Measurements from ENCODE around the gene CUL3.

The CUL3 gene

DNA sequence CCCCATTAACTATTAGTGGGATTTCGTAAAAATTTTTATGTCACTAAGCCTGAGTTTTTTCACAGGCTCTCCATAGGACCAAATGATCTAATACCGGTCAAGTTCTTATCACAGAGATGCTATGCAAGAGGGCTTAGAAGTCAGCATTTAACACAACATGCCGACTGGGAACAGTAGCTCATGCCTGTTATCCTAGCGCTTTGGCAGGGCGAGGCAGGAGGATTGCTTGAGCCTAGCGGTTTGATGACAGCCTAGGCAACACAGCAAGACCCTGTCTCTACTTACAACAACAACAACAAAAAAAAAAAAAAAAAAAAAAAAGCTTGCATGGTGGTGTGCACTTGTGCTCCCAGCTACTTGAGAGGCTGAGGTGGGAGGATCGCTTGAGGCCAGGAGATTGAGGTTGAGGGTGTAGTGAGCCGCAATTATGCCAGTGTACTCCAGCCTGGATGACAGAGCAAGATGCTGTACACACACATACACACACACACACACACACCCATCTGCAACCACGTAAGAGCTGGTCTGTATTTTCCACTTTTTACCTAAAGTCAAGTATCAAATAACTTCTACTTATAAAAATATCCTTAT, 115.7 kb downstream of the CUL3 start:
- Histone ChIP-seq H3K27me3 (ENCODE audit: insufficient read depth, low read length) (no peaks in the 10 kb centered on the region), H4K20me1 (ENCODE audit: insufficient read depth, low read length) (no peaks in the 10 kb centered on the region), H3K27ac (ENCODE audit: low read depth, low read length, poor library complexity, severe bottlenecking) (no peak overlapping the region), H3K9me2 (ENCODE audit: low read depth, low read length) (no peaks in the 10 kb centered on the region), H3F3A (ENCODE audit: insufficient read depth, low read length) (no peaks in the 10 kb centered on the region; the same call in 1 of the 2 replicates), H3K9me3 (ENCODE audit: low read length) (no peaks in the 10 kb centered on the region), H3K79me2 (ENCODE audit: insufficient read depth, low read length) (no peaks in the 10 kb centered on the region), H3K4me3 (ENCODE audit: low read depth, low read length, poor library complexity, severe bottlenecking) (no peak overlapping the region), H3K9ac (ENCODE audit: low read length) (no peak overlapping the region), H3K4me1 (ENCODE audit: insufficient read depth, low read length, severe bottlenecking) (peaks cover 9% of the 10 kb centered on the region), H3K4me2 (ENCODE audit: low read length) (no peak overlapping the region), H3K36me3 (ENCODE audit: insufficient read depth, low read length) (peaks cover 30% of the 10 kb centered on the region), H2AFZ (ENCODE audit: low read length) (no peak overlapping the region)
- TF ChIP-seq EZH2 (IDR thresholded peaks at IDR 0.05; ENCODE audit: borderline replicate concordance, low read length) (no peak), CTCF (IDR thresholded peaks at IDR 0.05; ENCODE audit: low read length) (no peak)

DNA sequence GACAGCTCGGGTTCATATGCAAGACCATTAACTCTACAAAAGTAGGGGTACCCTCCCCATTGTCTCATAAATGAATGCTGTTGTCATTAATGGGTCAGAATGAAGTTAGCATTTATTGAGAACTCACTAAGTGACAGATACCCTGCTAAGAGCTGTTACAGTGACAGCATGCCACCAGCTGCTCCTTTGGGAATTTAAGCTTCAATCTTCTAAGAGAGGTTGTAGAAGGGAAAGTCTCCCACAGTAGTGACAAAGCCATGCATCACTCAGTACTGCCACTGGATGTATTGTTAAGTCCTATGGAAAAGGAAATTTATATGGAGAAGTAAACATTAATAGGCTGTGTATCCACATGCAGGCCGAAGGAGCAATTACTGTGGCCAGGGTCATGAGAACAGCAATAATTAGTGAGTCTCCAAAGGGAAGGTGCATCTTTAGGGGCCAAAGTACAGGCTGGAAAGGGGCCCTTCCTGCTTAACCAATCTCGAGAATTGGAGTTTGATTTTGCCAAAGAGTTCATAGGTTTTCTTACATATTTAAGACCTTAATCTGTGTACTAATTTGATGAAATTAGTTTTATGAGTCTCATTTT, 118.8 kb downstream of the CUL3 start:
- H4K20me1 ChIP-seq (ENCODE audit: insufficient read depth, low read length), result no peaks in the 10 kb centered on the region
- no peak for TF ChIP-seq CTCF (IDR thresholded peaks at IDR 0.05; ENCODE audit: low read length)
- H2AFZ ChIP-seq (ENCODE audit: low read length), result no peak overlapping the region
- H3K27ac ChIP-seq (ENCODE audit: low read depth, low read length, poor library complexity, severe bottlenecking), result no peak overlapping the region
- H3K4me2 ChIP-seq (ENCODE audit: low read length), result no peak overlapping the region
- H3K36me3 ChIP-seq (ENCODE audit: insufficient read depth, low read length), result no peaks in the 10 kb centered on the region
- no peaks in the 10 kb centered on the region for H3F3A ChIP-seq (ENCODE audit: insufficient read depth, low read length)
- H3K9ac ChIP-seq (ENCODE audit: low read length), result no peak overlapping the region
- H3K4me3 ChIP-seq (ENCODE audit: low read depth, low read length, poor library complexity, severe bottlenecking), result no peak overlapping the region
- no peaks in the 10 kb centered on the region for H3K27me3 ChIP-seq (ENCODE audit: insufficient read depth, low read length)
- no peaks in the 10 kb centered on the region for H3K79me2 ChIP-seq (ENCODE audit: insufficient read depth, low read length)
- H3K9me3 ChIP-seq (ENCODE audit: low read length), result no peaks in the 10 kb centered on the region
- H3K9me2 ChIP-seq (ENCODE audit: low read depth, low read length), result no peaks in the 10 kb centered on the region
- H3K4me1 ChIP-seq (ENCODE audit: insufficient read depth, low read length, severe bottlenecking), result peaks cover 9% of the 10 kb centered on the region

DNA sequence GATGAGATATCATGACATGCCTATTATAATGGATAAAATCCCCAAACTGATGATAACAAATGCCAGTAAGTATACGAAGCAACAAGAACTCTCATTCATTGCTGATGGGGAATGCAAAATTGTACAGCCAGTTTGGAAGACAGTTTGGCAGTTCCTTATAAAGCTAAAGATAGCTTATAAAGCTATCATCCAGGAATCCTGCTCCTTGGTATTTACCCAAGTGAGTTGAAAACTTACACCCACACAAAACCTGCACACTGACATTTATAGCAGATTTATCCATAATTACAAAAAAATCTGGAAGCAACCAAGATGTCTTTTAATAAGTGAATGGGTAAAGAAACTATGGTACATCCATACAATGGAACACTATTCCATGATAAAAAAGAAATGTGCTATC, 123.8 kb downstream of the CUL3 start:
- Histone ChIP-seq H2AFZ (ENCODE audit: low read length) (no peak overlapping the region), H3K79me2 (ENCODE audit: insufficient read depth, low read length) (no peaks in the 10 kb centered on the region), H3K36me3 (ENCODE audit: insufficient read depth, low read length) (no peaks in the 10 kb centered on the region), H3K27me3 (ENCODE audit: insufficient read depth, low read length) (no peaks in the 10 kb centered on the region), H3K4me3 (ENCODE audit: low read depth, low read length, poor library complexity, severe bottlenecking) (no peak overlapping the region), H3K9me2 (ENCODE audit: low read depth, low read length) (no peaks in the 10 kb centered on the region), H3K27ac (ENCODE audit: low read depth, low read length, poor library complexity, severe bottlenecking) (no peak overlapping the region), H3F3A (ENCODE audit: insufficient read depth, low read length) (no peaks in the 10 kb centered on the region), H4K20me1 (ENCODE audit: insufficient read depth, low read length) (no peaks in the 10 kb centered on the region), H3K4me1 (ENCODE audit: insufficient read depth, low read length, severe bottlenecking) (no peaks in the 10 kb centered on the region), H3K9ac (ENCODE audit: low read length) (no peak overlapping the region), H3K9me3 (ENCODE audit: low read length) (no peaks in the 10 kb centered on the region), H3K4me2 (ENCODE audit: low read length) (no peak overlapping the region)
- TF ChIP-seq EZH2 (IDR thresholded peaks at IDR 0.05; ENCODE audit: borderline replicate concordance, low read length) (no peak), CTCF (IDR thresholded peaks at IDR 0.05; ENCODE audit: low read length) (no peak)
